GM18873 (cell line): Measurements from ENCODE around the gene MYO1C.
"Not testable (repeated sequence)": the region's sequence is repeated elsewhere in the genome, so short reads cannot be mapped to it uniquely, and the experiment has no call there.

ENCODE experiments used
- ATAC-seq: cut with Tn5 transposase; IDR thresholded peaks from one replicate; pipeline ENCODE4 v1.9.1; 2021; ENCODE audit warnings: mild to moderate bottlenecking, moderate library complexity, moderate number of reproducible peaks; ENCODE audit not compliant: unreplicated experiment, low FRiP score

The MYO1C gene

DNA sequence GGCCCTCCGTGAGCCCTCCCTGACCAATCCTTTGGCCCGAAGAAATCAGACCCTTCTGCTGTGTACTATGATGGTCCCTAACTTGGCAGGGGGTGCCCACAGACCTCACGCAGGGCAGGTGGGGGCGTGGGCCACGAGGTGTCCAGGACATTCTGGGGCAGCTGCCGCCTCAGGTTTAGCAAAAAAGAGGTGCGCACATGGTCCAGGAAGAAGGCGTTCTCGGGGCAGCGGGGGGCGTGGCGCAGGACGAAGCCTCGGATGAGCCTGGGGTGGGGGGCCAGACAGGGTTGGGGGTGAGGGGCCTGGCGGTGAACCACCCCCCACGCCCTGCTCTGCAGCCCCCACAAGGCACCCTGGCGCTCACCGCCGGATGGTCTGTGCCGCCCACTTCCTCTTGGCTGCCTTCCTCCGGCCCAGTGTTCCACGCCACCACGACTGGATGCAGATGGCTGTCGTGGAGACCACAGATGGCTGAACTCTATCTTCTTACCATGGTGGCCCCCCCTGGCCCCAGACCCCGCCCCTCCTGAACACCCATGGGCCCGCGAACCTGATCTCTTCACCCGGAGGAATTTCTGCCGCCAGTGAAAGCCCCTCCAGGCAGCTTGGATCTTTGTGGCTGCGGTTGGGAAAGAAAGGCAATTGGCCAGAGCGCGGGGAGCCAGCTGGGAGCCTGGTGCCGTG is 22.3 kb downstream of the MYO1C start:
- ATAC-seq = no peak

DNA sequence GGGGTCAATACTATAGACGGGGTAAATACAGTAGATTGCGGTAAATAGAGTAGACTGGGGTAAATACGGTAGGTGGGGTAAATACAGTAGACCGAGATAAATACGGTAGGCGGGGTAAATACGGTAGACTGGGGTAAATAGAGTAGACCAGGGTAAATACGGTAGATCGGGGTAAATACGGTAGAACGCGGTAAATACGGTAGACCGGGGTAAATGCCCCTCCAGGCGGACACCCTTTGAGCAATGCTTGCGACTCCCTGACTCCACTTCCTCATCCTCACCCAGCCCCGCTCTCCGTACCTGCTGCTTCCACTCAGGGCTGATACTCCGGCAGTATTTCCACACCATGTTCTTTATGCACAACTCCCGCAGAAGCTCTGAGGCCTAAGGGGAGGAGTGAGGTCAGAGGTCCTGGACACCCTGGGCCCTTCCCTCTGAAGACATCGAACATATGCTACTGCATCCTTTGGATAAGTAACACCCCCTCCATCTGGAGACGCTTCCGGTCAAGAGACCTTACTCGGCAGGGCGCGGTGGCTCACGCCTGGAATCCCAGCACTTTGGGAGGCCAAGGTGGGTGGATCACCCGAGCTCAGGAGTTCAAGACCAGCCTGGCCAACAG is 23.1 kb downstream of the MYO1C start:
- ATAC-seq = no peak

DNA sequence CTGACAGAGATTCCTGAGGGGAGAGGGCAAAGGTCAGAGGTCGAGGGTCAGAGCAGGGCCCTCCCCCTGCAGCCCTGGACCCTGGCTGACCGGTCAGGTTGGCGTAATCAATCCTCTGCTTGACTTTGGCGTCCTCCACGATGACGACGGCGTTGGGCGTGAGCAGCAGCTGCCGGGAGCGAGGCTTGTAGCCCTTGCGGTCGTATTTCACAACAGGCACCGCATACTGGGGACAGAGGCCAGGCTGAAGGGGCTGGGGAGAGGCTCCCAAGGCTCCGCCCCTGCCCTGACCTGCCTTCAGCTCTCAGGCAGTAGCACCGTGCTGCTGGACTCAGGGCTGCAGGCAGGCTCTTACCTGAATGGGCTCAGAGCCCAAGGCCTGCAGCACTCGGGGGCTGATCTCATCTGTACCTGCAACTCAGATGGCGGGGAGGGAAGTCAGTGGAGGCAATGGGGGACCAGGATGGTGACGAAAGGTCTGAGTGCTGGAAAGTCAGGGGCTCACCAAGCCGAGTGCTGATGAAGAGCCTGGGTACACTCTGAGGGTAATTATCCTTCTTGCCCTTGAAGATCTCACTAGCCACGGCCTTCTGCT is 24.5 kb downstream of the MYO1C start:
- no peak for ATAC-seq

DNA sequence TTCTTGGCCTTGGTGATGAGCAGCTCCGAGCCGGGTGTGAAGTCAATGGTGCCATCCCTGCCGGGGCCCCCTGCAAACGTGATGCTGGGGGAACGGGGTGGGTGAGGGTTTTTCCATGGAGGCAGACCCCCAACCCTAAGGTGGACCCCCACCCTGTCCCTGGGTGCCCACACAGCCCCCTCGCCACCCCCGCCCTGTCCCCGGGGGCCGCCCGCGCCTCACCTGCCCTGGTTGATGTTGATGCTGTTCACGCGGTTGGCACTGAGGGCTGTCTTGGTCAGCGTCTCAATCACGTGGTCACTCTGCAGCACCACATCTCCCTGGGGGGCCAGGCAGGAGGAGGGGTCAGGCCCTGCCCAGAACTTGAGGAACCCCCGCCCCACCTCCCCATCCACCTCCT is 25.2 kb downstream of the MYO1C start:
- ATAC-seq = no peak

DNA sequence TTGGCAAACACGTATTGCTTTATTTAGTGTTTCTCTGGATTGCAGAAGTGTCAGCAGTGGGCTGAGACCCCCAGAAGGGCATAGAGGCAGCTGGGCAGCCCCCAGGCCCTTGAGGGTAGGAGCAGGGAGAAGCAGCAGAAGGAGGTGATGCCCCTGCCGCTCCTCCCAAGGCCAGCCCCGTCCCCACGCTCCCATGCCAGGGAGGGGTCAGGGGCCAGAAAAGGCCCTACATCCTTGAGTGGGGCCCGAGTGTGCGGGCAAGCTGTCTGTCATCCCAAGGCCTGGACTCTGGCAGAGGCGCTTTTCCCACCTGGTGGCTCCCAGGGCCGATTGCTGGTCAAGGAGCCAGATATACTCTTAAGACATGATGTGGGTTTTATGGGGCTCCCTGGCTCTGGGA is 28.3 kb downstream of the MYO1C start:
- ATAC-seq = no peak

DNA sequence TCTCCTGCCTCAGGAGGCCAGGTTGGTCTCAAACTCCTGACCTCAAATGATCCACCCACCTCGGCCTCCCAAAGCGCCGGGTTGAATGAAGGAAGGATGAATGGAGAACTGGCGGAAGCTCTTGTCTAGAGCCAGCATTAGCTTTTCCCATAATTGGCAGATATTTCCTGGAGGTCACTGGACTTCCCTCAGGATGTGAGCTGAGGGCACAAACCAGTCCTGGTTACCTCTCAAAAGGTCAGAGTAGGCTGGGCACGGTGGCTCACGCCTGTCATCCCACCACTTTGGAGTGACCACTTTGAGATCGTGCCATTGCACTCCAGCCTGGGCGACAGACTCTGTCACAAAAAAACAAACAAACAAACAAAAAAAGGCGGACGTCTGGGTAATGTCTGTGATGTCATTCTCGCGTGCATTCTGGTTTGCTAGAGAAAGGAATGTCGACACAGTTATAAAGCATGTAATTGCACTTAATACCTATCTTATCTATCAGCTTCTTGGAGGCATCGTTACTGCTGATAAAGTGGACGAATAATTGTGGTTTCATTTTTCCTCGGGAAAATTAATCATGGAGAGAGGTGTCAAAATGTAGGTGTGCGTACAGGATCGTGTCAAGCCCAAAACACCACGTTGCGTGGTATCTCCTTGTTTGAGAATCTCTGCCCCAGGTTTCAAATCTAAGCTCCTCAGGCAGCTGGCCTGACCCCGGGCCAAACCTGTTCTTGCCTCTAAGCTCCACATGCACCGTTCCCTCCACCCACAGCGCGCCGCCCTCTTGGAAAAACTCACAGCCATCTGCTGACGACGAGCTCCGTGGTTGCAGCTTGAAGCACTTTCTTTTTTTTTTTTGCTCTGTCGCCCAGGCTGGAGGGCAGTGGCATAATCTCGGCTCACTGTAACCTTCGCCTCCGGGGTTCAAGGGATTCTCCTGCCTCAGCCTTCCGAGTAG is 30.0 kb downstream of the MYO1C start:
- no peak for ATAC-seq

DNA sequence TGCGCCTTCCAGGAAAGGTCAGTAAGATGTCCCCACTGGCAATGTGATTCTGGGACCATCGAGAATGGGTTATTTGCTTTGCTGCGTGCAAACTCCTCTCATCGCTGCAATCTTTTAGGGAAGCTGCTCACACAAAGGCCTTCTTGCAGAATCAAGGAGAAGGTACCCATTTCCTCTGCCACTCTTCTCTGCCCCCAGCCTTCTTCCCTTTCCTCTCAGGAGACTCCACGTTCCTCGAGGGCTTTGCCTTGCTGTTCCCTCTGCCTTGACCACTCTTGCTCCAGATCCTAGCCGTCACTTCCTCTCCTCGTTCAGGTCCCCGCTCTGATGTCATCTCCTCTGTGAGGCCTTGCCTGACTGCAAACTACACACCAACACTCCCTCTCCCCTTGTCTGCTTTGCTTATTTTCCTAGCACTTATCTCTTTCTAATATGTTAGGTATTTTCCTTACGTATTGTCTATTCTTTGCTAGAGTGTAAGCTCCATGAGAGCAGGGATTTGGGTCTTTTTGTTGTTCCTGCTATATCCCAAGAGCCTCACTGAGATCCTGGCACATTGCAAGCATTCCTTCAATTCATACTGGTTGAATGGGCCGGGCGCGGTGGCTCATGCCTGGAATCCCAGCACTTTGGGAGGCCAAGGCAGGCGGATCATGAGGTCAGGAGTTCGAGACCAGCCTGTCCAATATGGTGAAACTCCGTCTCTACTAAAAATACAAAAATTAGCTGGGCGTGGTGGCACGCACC is 31.1 kb downstream of the MYO1C start:
- ATAC-seq = no peak

DNA sequence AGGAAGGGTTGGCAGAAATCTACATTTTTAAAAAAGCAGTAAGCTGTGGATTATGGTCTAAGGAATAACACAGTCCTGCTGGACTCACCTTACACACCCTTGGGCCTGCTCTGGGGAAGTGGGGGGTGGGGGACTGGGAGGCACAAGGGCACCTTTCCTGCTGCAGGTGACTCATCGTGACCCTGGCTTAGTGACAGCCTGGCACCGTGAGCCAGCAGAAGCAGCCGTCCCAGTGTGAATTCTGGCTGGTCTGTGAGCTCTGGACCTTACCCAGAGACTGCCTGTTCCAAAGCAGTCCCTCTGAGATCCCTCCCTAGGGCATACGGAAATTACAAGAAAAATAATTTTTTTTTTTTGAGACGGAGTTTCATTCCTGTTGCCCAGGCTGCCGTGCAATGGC is 32.3 kb downstream of the MYO1C start:
- no peak for ATAC-seq

DNA sequence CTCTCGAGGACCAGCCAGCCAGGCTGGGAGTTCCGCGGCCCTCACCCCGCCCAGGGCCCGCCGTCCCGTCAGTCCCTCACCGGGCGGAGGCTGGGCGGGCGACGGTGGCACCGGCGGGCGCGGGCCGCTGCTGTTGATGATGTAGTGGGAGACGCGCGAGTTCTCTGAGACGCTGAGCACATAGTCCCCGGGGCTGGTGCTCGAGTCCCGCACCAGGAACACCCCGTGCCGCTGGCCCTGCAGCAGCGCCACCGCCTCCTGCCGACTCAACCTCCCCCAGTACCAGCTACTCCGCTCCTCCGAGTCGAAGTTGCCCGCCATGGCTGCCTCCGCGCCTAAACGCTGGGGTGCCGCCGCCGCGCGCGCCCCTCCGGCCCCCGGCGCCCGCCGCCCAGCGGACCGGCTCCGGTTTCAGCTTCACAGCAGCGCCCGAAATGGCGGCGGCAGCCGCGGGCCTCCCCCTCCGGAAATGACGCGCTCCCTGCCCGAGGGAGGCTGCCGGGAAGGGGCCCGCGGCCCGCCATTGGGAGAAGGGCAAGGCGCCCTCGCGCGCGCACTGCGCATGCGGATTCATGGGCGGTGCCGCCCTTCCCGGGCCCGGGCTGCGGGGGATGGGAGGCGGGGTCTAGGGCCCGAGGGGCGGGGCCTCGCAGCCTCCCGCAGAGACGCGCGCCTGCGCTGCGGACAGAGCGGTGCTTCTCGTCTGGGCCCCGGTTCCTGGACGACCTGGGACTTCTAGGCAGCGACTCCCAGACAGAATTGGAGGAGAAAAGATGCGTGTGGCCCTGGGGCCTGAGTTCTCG is 36.5 kb downstream of the MYO1C start, which contains the start of gene CRK:
CRK (minus strand) TSS at position 436 of the 803 bp plus-strand sequence; CDS start at position 321, 115 bp downstream.
- peak; percentile 64 for ATAC-seq

DNA sequence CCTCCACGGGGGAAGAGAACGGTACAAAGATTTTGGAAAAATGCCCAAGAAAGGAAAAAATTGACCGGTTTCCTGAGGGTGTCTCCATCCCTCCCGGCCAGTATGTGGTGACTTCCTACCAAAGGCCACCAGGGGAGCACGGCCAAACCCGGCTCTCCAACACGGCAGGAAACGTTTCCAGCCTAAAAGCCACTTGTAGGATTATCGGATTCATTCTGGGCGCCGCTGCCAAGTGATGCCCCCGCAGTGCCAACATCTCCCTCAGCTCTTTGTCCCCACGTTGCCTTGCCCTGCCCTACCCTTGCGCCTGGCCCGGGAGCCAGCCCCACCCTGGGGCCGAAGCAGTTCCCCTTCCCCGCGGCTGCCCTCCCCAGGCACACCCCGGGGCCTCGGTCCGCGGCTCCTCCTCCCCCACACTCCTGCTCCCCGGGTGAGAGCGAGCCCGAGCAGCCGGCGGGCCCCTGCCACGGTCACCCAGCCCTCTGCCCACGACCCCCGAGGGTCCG is 37.1 kb downstream of the MYO1C start:
- ATAC-seq = peak; percentile 28

DNA sequence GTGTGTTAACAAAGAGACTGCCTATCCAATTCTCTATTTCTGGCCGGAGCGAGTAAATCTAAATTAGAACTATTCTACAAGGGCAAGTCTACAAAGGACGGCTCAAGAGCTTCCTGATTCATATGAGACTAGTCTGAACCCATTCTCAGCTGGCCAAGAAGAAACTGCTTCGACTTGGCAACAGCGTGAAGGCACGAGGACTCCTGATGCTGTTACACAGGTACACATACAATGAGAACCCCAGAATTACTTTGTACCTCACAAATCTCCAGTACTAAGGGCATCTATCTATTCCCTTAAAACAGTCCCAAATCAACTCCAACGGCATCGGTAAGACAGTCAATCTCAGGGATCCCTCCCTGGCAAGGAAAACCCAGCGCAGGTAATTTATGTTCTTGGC is 37.9 kb downstream of the MYO1C start:
- ATAC-seq = no peak

DNA sequence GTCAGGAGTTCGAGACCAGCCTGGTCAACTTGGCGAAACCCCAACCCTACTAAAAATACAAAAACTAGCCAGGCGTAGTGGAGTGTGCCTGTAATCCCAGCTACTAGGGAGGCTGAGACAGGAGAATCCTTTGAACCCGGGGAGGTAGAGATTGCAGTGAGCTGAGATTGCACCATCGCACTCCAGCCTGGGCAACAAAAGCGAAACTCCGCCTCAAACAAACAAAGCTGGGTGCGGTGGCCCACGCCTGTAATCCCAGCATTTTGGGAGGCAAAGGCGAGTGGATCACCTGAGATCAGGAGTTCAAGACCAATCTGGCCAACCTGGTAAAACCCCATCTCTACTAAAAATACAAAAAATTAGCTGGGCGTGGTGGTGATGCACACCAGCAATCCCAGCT is 38.8 kb downstream of the MYO1C start:
- ATAC-seq = not testable (repeated sequence)

DNA sequence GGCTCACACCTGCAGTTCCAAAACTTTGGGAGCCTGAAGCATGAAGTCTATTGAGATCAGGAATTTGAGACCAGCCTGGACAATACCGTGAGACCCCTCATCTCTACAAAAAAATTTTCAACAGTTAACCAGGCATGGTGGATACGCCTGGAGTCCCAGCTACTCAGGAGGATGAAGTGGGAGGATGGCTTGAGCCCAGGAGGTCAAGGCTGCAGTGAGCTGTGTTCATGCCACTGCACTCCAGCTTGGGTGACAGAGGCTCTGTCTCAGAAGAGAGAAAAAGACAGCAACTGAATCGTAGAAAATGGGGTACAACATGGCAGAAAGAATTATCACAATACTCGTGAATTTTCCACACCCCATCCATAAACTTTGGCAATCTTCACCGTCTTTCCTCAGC is 39.6 kb downstream of the MYO1C start:
- no peak for ATAC-seq

DNA sequence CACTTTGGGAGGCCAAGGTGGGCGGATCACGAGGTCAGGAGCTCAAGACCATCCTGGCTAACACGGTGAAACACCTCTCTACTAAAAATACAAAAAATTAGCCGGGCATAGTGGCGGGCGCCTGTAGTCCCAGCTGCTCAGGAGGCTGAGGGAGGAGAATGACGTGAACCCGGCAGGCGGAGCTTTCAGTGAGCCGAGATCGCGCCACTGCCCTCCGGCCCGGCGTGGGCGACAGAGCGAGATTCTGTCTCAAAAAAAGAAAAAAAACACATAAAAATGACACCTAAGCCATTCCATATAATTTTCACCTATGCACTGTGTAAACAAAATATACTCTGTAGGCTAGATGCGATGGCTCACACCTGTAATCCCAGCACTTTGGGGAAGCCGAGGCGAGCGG is 42.2 kb downstream of the MYO1C start:
- not testable (repeated sequence) for ATAC-seq

DNA sequence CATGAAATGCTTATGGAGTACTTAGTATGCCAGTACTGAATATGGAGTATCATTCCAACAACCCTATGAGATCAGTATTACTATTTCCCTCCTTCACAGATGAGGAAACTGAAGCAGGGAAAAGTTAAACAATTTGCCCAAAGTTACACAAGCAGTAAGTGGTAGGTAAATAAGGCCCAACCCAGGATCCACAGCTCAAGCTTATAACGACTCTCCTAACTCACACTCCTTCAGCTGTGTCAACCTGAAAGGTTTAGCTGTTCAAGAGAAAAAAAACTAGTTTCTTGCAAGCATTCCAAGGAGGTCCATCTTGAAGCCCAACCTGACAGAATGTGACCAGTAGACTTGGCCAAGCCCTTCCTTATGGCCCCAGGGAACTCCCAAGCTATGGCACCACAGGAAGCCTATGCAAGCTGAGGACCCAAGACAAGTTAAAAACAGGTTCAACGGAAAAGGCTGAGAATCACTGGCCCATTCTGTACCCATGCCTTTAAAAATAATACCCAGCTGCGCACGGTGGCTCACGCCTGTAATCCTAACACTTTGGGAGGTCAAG is 43.0 kb downstream of the MYO1C start:
- no peak for ATAC-seq

DNA sequence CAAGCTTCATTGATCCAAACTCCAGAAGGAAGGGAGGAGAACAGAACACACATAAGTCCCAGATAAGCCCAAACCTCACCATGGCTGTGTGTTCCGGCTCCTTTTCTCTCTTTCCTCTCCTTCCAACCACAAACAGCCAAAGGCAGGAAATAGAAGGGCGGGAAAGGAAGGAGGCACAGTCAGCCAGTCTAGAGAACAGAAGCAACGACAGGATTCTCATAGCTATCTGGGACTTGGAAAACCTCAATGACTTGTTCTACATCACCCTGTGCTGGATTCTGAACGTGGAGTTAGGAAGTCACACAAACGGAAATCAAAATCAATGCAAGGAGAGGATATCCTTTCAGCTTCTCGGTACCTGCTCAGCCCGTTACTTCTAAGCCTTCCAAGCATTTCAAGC is 45.4 kb downstream of the MYO1C start:
- no peak for ATAC-seq

DNA sequence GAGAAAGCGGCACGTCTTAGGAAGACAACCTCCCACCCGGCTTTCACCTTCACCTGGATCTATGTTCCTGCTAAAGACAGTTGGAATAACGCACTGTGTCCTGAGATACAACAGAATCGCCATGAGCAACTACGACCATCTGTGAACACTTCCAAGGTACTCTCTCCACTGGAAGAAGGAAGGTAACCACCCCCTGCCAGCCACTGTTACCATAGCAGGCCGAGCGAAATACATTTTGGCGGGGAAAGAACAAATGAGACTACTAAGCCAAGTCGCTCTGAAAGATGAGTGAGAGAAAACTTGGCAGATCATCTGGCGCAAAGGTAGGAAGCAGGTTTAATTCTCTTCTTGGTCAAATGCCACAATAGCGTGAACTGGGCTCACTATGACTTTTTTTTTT is 46.3 kb downstream of the MYO1C start:
- no peak for ATAC-seq

DNA sequence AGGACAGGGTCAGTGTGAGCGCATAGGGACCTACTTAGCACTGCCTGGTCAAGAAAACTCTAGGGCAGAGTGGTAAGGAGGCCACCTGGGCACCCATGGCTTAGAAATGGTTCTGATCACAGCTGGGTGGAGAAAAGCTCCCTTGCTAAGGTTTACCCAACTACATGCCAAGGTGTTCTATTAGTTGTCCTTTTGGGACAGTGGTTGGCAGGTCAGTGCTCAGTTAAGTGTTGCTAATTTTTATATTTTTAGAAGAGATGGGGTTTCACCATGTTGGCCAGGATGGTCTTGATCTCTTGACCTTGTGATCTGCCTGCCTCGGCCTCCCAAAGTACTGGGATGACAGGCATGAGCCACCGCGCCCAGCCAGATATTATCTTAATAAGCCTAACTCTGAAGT is 46.8 kb downstream of the MYO1C start:
- not testable (repeated sequence) for ATAC-seq

DNA sequence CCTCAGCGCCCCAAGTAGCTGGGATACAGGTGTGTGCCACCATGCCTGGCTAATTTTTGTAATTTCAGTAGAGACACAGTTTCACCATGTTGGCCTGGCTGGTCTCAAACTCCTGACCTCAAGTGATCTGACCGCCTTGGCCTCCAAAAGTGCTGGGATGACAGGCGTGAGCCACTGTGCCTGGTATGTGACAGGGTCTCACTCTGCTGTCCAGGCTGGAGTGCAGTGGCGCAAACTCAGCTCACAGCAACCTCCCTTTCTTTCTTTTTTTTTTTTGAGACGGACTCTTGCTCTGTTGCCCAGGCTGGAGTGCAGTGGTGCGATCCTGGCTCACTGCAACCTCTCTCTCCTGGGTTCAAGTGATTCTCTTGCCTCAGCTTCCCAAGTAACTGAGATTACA is 49.8 kb downstream of the MYO1C start:
- not testable (repeated sequence) for ATAC-seq
